HCT116 (cell line): ENCODE data around the gene PRR16. TPM values are rescaled to one million over a fixed set of nuclear protein-coding genes. Genes with fewer than 3 reads are reported as not detected.

Experiments used
- ATAC-seq: fragments of 200-7000 bp; cut with Tn5 transposase; 2 replicates; pipeline ENCODE4 v1.9.1; 2020; ENCODE audit warnings: mild to moderate bottlenecking, moderate library complexity
- BruUV-seq: library from RNA; stranded (reverse); fragments of 400-500 nt; replicated peaks from 2 replicates; lab custom pipeline; 2021; lab: Mats Ljungman, UMichigan
- CTCF ChIA-PET: fragments of 300-600 bp; sonication (Branson Sonifier 250); formaldehyde crosslinking; loops from one replicate; lab custom pipeline; 2021; ENCODE audit warnings: antibody characterized with exemption; lab: Charles Lee
- POLR2A ChIA-PET: fragments of 300-600, 350-600 bp; sonication (Branson Sonifier 250); formaldehyde crosslinking; loops from one replicate; lab custom pipeline; 2021; ENCODE audit warnings: antibody characterized with exemption; lab: Charles Lee
- RAD21 ChIA-PET, 2 experiments: fragments of 300-600 bp; sonication (Branson Sonifier 250); formaldehyde crosslinking; loops; one replicate each; lab custom pipeline; 2023; ENCODE audit warnings: low total read pairs in 2 of 2; ENCODE audit not compliant: uncharacterized antibody in 2 of 2, unreplicated experiment in 2 of 2, low non-redundant PET in 1 of 2; lab: Charles Lee
- DNase-seq: peaks from one replicate; pipeline ENCODE4 v3.0.0-alpha.2; 2010; ENCODE audit warnings: low read depth, low spot score
- H2AFZ ChIP-seq: fragments of 200-600 bp; shearing (Covaris generic), sonication (generic); 2 replicates; pipeline ENCODE4 v1.6.1; 2017; ENCODE audit warnings: low read depth, mixed run types, mixed read lengths, antibody characterized with exemption, low read length; ENCODE audit not compliant: poor library complexity, severe bottlenecking
- H3K27ac ChIP-seq: 2 replicates; pipeline ENCODE4 v1.5.1; 2012; ENCODE audit warnings: low read depth, low read length
- H3K27me3 ChIP-seq: fragments of 200-600 bp; sonication (generic); 2 replicates; pipeline ENCODE4 v1.6.1; 2016; ENCODE audit warnings: mixed run types, low read length, mixed read lengths; ENCODE audit not compliant: insufficient read depth
- H3K36me3 ChIP-seq, 2 experiments: fragments of 200-500 bp in 1 of 2; fragments of 200-600 bp in 1 of 2; sonication (Bioruptor generic) in 1 of 2; sonication (generic) in 1 of 2; 2 replicates each; pipeline versions ENCODE4 v1.5.1 to v1.6.1; 2014 to 2016; ENCODE audit warnings: low read length in 2 of 2, inconsistent platforms in 1 of 2, mixed read lengths in 1 of 2, mixed run types in 1 of 2; ENCODE audit not compliant: insufficient read depth in 2 of 2, control insufficient read depth in 1 of 2
- H3K4me1 ChIP-seq, 2 experiments: fragments of 200-600 bp in 1 of 2; sonication (generic) in 1 of 2; 2 replicates each; pipeline versions ENCODE4 v1.5.1 to v1.6.1; 2012 to 2017; ENCODE audit warnings: low read length in 2 of 2, inconsistent platforms in 1 of 2, mild to moderate bottlenecking in 1 of 2, mixed read lengths in 1 of 2, mixed run types in 1 of 2, moderate library complexity in 1 of 2; ENCODE audit not compliant: insufficient read depth in 2 of 2, control insufficient read depth in 1 of 2
- H3K4me2 ChIP-seq: fragments of 200-600 bp; sonication (generic); 2 replicates; pipeline ENCODE4 v1.6.1; 2017; ENCODE audit warnings: mixed run types, low read length, mixed read lengths
- H3K4me3 ChIP-seq, 2 experiments: fragments of 200-600 bp in 1 of 2; sonication (generic) in 1 of 2; replicated peaks in 1 of 2; 2 replicates each; pipeline ENCODE4 v1.5.1; 2011 to 2016; ENCODE audit warnings: low read length in 2 of 2, control low read depth in 1 of 2, low read depth in 1 of 2, mild to moderate bottlenecking in 1 of 2, mixed read lengths in 1 of 2, mixed run types in 1 of 2
- H3K79me2 ChIP-seq: fragments of 200-600 bp; sonication (generic); 2 replicates; pipeline ENCODE4 v1.6.1; 2017; ENCODE audit warnings: mild to moderate bottlenecking, mixed run types, low read length, moderate library complexity, mixed read lengths; ENCODE audit not compliant: insufficient read depth
- H3K9ac ChIP-seq: fragments of 200-600 bp; sonication (generic); 2 replicates; pipeline ENCODE4 v1.6.1; 2016; ENCODE audit warnings: low read length, mixed read lengths
- H3K9me2 ChIP-seq: fragments of 200-600 bp; sonication (generic), shearing (Covaris generic); 2 replicates; pipeline ENCODE4 v1.6.1; 2017; ENCODE audit warnings: mixed run types, mild to moderate bottlenecking, moderate library complexity; ENCODE audit not compliant: insufficient read depth
- H3K9me3 ChIP-seq, 2 experiments: fragments of 200-500 bp in 1 of 2; fragments of 200-600 bp in 1 of 2; sonication (Bioruptor generic) in 1 of 2; sonication (generic) in 1 of 2; 2 replicates each; pipeline ENCODE4 v1.6.1; 2014 to 2017; ENCODE audit warnings: low read length in 2 of 2, mixed read lengths in 2 of 2, inconsistent platforms in 1 of 2, low read depth in 1 of 2, mild to moderate bottlenecking in 1 of 2, mixed run types in 1 of 2, moderate library complexity in 1 of 2; ENCODE audit not compliant: control insufficient read depth in 1 of 2, insufficient read depth in 1 of 2
- H4K20me1 ChIP-seq: fragments of 200-600 bp; sonication (generic), shearing (Covaris generic); 2 replicates; pipeline ENCODE4 v1.6.1; 2017; ENCODE audit warnings: mixed run types, mild to moderate bottlenecking, moderate library complexity; ENCODE audit not compliant: insufficient read depth
- CBX3 ChIP-seq: IDR thresholded peaks from 2 replicates; pipeline ENCODE4 v1.6.1; 2012; ENCODE audit warnings: low read depth
- EGR1 ChIP-seq: IDR thresholded peaks from 2 replicates; pipeline ENCODE4 v1.6.1; 2012; ENCODE audit warnings: low read depth
- EZH2 ChIP-seq: fragments of 200-600 bp; sonication (generic); IDR thresholded peaks from 2 replicates; pipeline ENCODE4 v1.6.1; 2017; ENCODE audit warnings: antibody characterized with exemption, mixed run types
- EZH2phosphoT487 ChIP-seq: fragments of 200-600 bp; IDR thresholded peaks from 2 replicates; pipeline ENCODE4 v1.6.1; 2018; ENCODE audit warnings: antibody characterized with exemption, borderline replicate concordance
- FOSL1 ChIP-seq: IDR thresholded peaks from 2 replicates; pipeline ENCODE4 v1.6.1; 2012; ENCODE audit warnings: low read depth
- JUND ChIP-seq: IDR thresholded peaks from 2 replicates; pipeline ENCODE4 v1.6.1; 2012
- POLR2AphosphoS5 ChIP-seq: IDR thresholded peaks from 2 replicates; pipeline ENCODE4 v1.6.1; 2011; ENCODE audit warnings: mild to moderate bottlenecking, low read depth, low read length, moderate library complexity
- RAD21 ChIP-seq: IDR thresholded peaks from 2 replicates; pipeline ENCODE4 v1.6.1; 2012; ENCODE audit warnings: low read depth, mild to moderate bottlenecking
- SIN3A ChIP-seq: IDR thresholded peaks from 2 replicates; pipeline ENCODE4 v1.6.1; 2012; ENCODE audit warnings: low read depth
- SP1 ChIP-seq: IDR thresholded peaks from 2 replicates; pipeline ENCODE4 v1.6.1; 2012; ENCODE audit warnings: low read depth
- SRF ChIP-seq: IDR thresholded peaks from 2 replicates; pipeline ENCODE4 v1.6.1; 2012; ENCODE audit warnings: low read depth
- TCF7L2 ChIP-seq: IDR thresholded peaks from 2 replicates; pipeline ENCODE4 v1.7.0; 2011; ENCODE audit warnings: borderline replicate concordance, inconsistent platforms; ENCODE audit not compliant: insufficient read depth, insufficient read length; ENCODE audit errors: extremely low read depth
- YY1 ChIP-seq: IDR thresholded peaks from 2 replicates; pipeline ENCODE4 v1.6.1; 2011; ENCODE audit warnings: low read length, low read depth, moderate library complexity, mild to moderate bottlenecking; ENCODE audit not compliant: insufficient replicate concordance; ENCODE audit errors: extremely low read depth
- ZNF274 ChIP-seq: fragments of 200-500 bp; sonication (Bioruptor generic); IDR thresholded peaks from 2 replicates; pipeline ENCODE4 v1.6.1; 2014; ENCODE audit warnings: mild to moderate bottlenecking, low read depth, low read length, inconsistent platforms
- intact Hi-C: fragments of 100-400 bp; cut with micrococcal nuclease; formaldehyde crosslinking; loops from 2 replicates; pipeline ENCODE4 v1.10.0; 2022
- total RNA-seq: library from RNA; stranded (reverse); gene quantifications from one replicate; pipeline ENCODE4 v1.2.1, GENCODE V29; 2021; ENCODE audit not compliant: unreplicated experiment
- TF ChIP-seq, protein P1 (sequence below): IDR thresholded peaks from 2 replicates; pipeline ENCODE4 v1.6.1; 2012
- TF ChIP-seq, protein P2 (sequence below), 3 experiments: fragments of 200-600 bp in 1 of 3; sonication (generic) in 1 of 3; IDR thresholded peaks in 2 of 3; conservative IDR thresholded peaks in 1 of 3; 2 replicates each; pipeline ENCODE4 v1.5.1; 2012 to 2017; ENCODE audit warnings: low read depth in 2 of 3, low read length in 2 of 3, antibody characterized with exemption in 1 of 3, borderline replicate concordance in 1 of 3, control low read depth in 1 of 3, mild to moderate bottlenecking in 1 of 3, mixed read lengths in 1 of 3, mixed run types in 1 of 3, moderate library complexity in 1 of 3; ENCODE audit not compliant: insufficient read depth in 1 of 3

The PRR16 gene
- total RNA-seq, 1 experiment from 2014 or later, result 0.42 TPM

- TF ChIP-seq EZH2phosphoT487, result no peak
- TF ChIP-seq EGR1, result no peak
- no peak for TF ChIP-seq SIN3A
These were observed 33.5 kb upstream of the PRR16 start (continued) for GRCh38 chr5:120430572-120430971.

- no peaks in the 10 kb centered on the region for H3K36me3 ChIP-seq
- H3K4me3 ChIP-seq, result no peak overlapping the region
- no peaks in the 10 kb centered on the region for H4K20me1 ChIP-seq
- ATAC-seq (no peak), DNase-seq (no peak)
- CTCF ChIA-PET, result no interaction called here
- no peaks in the 10 kb centered on the region for H3K9me2 ChIP-seq
- intact Hi-C loops, result no loop called here
- RAD21 ChIA-PET, result no interaction called here
- no peaks in the 10 kb centered on the region for H3K79me2 ChIP-seq
- no peak for TF ChIP-seq RAD21
- TF ChIP-seq, protein P1, sequence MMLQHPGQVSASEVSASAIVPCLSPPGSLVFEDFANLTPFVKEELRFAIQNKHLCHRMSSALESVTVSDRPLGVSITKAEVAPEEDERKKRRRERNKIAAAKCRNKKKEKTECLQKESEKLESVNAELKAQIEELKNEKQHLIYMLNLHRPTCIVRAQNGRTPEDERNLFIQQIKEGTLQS, result no peak
- TF ChIP-seq ZNF274, result no peak
- no peak for TF ChIP-seq POLR2AphosphoS5
- no peak for TF ChIP-seq CBX3
- no peaks in the 10 kb centered on the region for H3K9me3 ChIP-seq
- no peak overlapping the region for H2AFZ ChIP-seq
- no peaks in the 10 kb centered on the region for H3K27me3 ChIP-seq
- no peak overlapping the region for H3K4me2 ChIP-seq
- no peak overlapping the region for H3K9ac ChIP-seq
- POLR2A ChIA-PET, result no interaction called here
- H3K4me1 ChIP-seq, result no peaks in the 10 kb centered on the region
- BruUV-seq, result no TSS peak
- H3K27ac ChIP-seq, result no peak overlapping the region
These were observed 31.2 kb upstream of the PRR16 start for GRCh38 chr5:120432861-120433260.

- Histone ChIP-seq H3K4me1 (no peaks in the 10 kb centered on the region), H3K27ac (no peak overlapping the region), H3K79me2 (no peaks in the 10 kb centered on the region), H3K4me2 (no peak overlapping the region), H2AFZ (no peak overlapping the region), H3K27me3 (no peaks in the 10 kb centered on the region), H3K36me3 (no peaks in the 10 kb centered on the region), H3K9ac (no peak overlapping the region), H4K20me1 (no peaks in the 10 kb centered on the region), H3K4me3 (no peak overlapping the region), H3K9me2 (no peaks in the 10 kb centered on the region), H3K9me3 (no peaks in the 10 kb centered on the region)
- RAD21 ChIA-PET, result no interaction called here
- POLR2A ChIA-PET, result no interaction called here
- ATAC-seq, result no peak
- intact Hi-C loops, result no loop called here
- no TSS peak for BruUV-seq
- no peak for DNase-seq
- CTCF ChIA-PET, result no interaction called here
- TF ChIP-seq EGR1 (no peak), SP1 (no peak), TCF7L2 (no peak), JUND (no peak), EZH2 (no peak), SRF (no peak), YY1 (no peak), ZNF274 (no peak), EZH2phosphoT487 (no peak), CBX3 (no peak), FOSL1 (no peak), RAD21 (no peak)
- TF ChIP-seq, protein P2, sequence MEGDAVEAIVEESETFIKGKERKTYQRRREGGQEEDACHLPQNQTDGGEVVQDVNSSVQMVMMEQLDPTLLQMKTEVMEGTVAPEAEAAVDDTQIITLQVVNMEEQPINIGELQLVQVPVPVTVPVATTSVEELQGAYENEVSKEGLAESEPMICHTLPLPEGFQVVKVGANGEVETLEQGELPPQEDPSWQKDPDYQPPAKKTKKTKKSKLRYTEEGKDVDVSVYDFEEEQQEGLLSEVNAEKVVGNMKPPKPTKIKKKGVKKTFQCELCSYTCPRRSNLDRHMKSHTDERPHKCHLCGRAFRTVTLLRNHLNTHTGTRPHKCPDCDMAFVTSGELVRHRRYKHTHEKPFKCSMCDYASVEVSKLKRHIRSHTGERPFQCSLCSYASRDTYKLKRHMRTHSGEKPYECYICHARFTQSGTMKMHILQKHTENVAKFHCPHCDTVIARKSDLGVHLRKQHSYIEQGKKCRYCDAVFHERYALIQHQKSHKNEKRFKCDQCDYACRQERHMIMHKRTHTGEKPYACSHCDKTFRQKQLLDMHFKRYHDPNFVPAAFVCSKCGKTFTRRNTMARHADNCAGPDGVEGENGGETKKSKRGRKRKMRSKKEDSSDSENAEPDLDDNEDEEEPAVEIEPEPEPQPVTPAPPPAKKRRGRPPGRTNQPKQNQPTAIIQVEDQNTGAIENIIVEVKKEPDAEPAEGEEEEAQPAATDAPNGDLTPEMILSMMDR (IDR thresholded peaks at IDR 0.05 in 2 of 3, conservative IDR thresholded peaks at IDR 0.05 in 1 of 3; ENCODE audit: borderline replicate concordance in 1 of 3, insufficient read depth in 1 of 3, low read depth in 2 of 3, low read length in 2 of 3), result no peak
These were observed 29.0 kb upstream of the PRR16 start for GRCh38 chr5:120435129-120435528.
